Thoracic aorta (tissue), 2 donors: ENCODE measurements around the gene CACNG7. TPM values are rescaled to one million over a fixed set of nuclear protein-coding genes. Genes with fewer than 3 reads are reported as not detected.

ENCODE experiments used
- ATAC-seq: fragments of 150-250 bp; one replicate; pipeline ENCODE4 v1.8.0; 2017; ENCODE audit warnings: low read depth; ENCODE audit not compliant: insufficient number of reproducible peaks, low FRiP score
- DNase-seq: peaks from one replicate; pipeline ENCODE4 v3.0.0-alpha.2; 2020; ENCODE audit warnings: low spot score
- H3K27ac ChIP-seq, 2 donors: fragments of 200-600 bp; sonication (generic); 1 replicate in 1 of 2; 2 replicates in 1 of 2; pipeline ENCODE4 v1.5.1; 2016; ENCODE audit warnings: mild to moderate bottlenecking in 2 of 2, moderate library complexity in 2 of 2
- H3K27me3 ChIP-seq: fragments of 200-600 bp; sonication (generic); replicated peaks from 2 replicates; pipeline ENCODE4 v1.6.0; 2016; ENCODE audit warnings: mild to moderate bottlenecking; ENCODE audit not compliant: insufficient read depth
- H3K36me3 ChIP-seq: fragments of 200-600 bp; sonication (generic); one replicate; pipeline ENCODE4 v1.5.1; 2016
- H3K4me1 ChIP-seq, 2 donors: fragments of 200-600 bp; sonication (generic); 1 replicate in 1 of 2; 2 replicates in 1 of 2; pipeline versions ENCODE4 v1.5.1 to v1.6.0; 2016; ENCODE audit warnings: low read depth in 2 of 2, mild to moderate bottlenecking in 1 of 2; ENCODE audit not compliant: control insufficient read depth in 1 of 2
- H3K4me3 ChIP-seq: fragments of 200-600 bp; sonication (generic); 2 replicates; pipeline ENCODE4 v1.5.1; 2016; ENCODE audit warnings: mild to moderate bottlenecking
- H3K9me3 ChIP-seq: fragments of 200-600 bp; sonication (generic); 2 replicates; pipeline ENCODE4 v1.5.1; 2016
- CTCF ChIP-seq: fragments of 200-600 bp; sonication (generic); IDR thresholded peaks from one replicate; pipeline ENCODE4 v1.5.1; 2019; ENCODE audit warnings: antibody characterized with exemption
- total RNA-seq, 2 donors: library from RNA; depleted of rRNA; stranded (reverse); fragments of >200 nt; gene quantifications; one replicate each; pipeline versions ENCODE4 v1.1.0 to v1.2.3, GENCODE V29; 2016

Gene CACNG7
- total RNA-seq, 2 donors from 2014 or later, result not detected

GRCh38 chr19:53936029-53936428 lies 27.0 kb downstream of the CACNG7 start:
- no peaks in the 10 kb centered on the region for H3K36me3 ChIP-seq
- H3K4me1 ChIP-seq, result no peaks in the 10 kb centered on the region
- no peak for ATAC-seq
- no peak overlapping the region for H3K27ac ChIP-seq
- H3K4me3 ChIP-seq, result no peak overlapping the region
- no peaks in the 10 kb centered on the region for H3K9me3 ChIP-seq
- no peaks in the 10 kb centered on the region for H3K27me3 ChIP-seq
- DNase-seq, result no peak
- TF ChIP-seq CTCF, result no peak

GRCh38 chr19:53942001-53942786 lies 33.1 kb downstream of the CACNG7 start:
- DNase-seq (no peak), ATAC-seq (no peak)
- no peak overlapping the region for H3K27ac ChIP-seq
- TF ChIP-seq CTCF, result no peak
- no peaks in the 10 kb centered on the region for H3K36me3 ChIP-seq
- no peaks in the 10 kb centered on the region for H3K9me3 ChIP-seq
- H3K27me3 ChIP-seq, result no peaks in the 10 kb centered on the region
- no peak overlapping the region for H3K4me3 ChIP-seq
- no peaks in the 10 kb centered on the region for H3K4me1 ChIP-seq

- no peak overlapping the region for H3K27ac ChIP-seq
- H3K9me3 ChIP-seq, result no peaks in the 10 kb centered on the region
- H3K4me1 ChIP-seq, result no peaks in the 10 kb centered on the region
- no peaks in the 10 kb centered on the region for H3K27me3 ChIP-seq
- H3K4me3 ChIP-seq, result no peak overlapping the region
- ATAC-seq, result no peak
- no peak for TF ChIP-seq CTCF
- H3K36me3 ChIP-seq, result no peaks in the 10 kb centered on the region
- DNase-seq, result no peak
Measured at GRCh38 chr19:53944416-53944815, 35.3 kb downstream of the CACNG7 start.

DNA sequence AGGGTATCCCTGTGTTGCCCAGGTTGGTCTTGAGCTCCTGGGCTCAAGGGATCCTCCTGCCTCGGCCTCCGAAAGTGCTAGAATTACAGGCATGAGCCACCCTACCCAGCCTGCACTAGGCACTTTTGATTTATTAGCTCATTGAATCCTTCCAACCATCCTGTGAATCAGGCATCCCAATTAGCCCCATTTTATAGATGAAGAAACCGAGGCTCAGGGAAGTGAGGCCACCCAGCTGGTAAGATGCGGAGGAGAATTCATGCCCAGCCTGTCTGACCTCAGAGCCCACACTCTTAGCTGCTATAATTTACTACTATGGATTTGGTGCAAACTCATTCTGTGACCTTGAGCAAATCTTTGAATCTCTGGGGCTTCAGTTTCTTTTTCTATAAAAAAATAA lies 35.9 kb downstream of the CACNG7 start:
- no peak overlapping the region for H3K4me3 ChIP-seq
- H3K27me3 ChIP-seq, result no peaks in the 10 kb centered on the region
- H3K27ac ChIP-seq, result no peak overlapping the region
- no peaks in the 10 kb centered on the region for H3K36me3 ChIP-seq
- ATAC-seq (no peak), DNase-seq (no peak)
- TF ChIP-seq CTCF, result no peak
- no peaks in the 10 kb centered on the region for H3K9me3 ChIP-seq
- no peaks in the 10 kb centered on the region for H3K4me1 ChIP-seq

DNA sequence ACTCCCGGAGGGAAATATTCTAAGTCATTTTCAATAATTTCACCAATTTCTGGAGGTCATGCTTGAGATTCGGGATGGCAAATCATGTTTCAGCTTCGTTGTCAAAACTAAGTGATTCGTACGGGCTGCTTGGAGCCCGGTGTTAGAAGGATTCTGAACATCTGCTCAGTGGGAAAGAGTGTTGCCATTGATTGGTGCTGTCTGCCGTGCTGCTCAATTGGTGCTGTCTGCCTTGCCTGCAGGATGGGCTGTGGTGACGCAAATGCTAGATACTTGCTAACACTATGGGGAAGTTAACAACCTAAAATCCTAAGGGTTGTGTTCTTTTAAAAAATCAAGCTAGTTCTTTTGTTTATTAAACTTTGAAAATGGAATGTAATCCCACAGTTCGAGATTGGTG lies 36.4 kb downstream of the CACNG7 start:
- no peaks in the 10 kb centered on the region for H3K27me3 ChIP-seq
- H3K4me3 ChIP-seq, result no peak overlapping the region
- no peak for TF ChIP-seq CTCF
- no peaks in the 10 kb centered on the region for H3K4me1 ChIP-seq
- H3K36me3 ChIP-seq, result no peaks in the 10 kb centered on the region
- no peaks in the 10 kb centered on the region for H3K9me3 ChIP-seq
- no peak for DNase-seq
- H3K27ac ChIP-seq, result no peak overlapping the region
- no peak for ATAC-seq
